ENCODE data around the gene KRT5. TPM values are rescaled to one million over a fixed set of nuclear protein-coding genes. Genes with fewer than 3 reads are reported as not detected.
A peak's percentile ranks its signal among the peaks of the same experiment; 100 is the strongest.

KRT5 gene
- polyA plus RNA-seq, 3 donors = 0.04 TPM; not detected in 2

DNA sequence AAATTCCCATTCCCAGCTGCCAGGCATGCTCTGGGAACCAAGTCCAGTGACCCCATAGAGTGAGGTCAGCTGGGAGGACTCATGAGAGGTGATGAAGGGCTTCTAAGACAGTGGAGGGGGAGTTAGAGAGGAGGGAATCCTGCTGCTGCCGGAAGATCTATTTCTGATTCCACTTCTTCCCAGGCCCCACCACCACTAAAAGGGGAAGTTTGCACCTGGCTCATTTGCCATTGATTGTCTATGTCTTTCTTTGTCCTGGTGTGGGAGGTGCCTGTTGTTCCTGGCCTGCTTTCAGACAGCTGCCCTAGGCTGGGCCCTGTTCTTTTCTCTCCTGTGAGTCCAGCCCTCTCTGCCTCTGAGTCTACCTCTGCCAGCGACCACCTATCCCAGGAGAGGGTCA lies 24.1 kb downstream of the KRT5 start:
- H3K27me3 Mint-ChIP-seq (ENCODE audit: low read depth in 3 of 3) = peaks cover 5 to 16% (median 13%) of the 10 kb centered on the region in 3 donors
- H3K27ac ChIP-seq (ENCODE audit: low read depth in 1 of 2, low read length in 2 of 2) = no peak overlapping the region
- intact Hi-C loops (cut with micrococcal nuclease) = no loop called here
- H3K4me3 Mint-ChIP-seq = no peak overlapping the region
- H3K27me3 ChIP-seq (ENCODE audit: control insufficient read depth in 2 of 2, insufficient read depth in 2 of 2, low read length in 2 of 2) = no peaks in the 10 kb centered on the region
- no peak overlapping the region for H3K9ac ChIP-seq (ENCODE audit: insufficient read depth, low read length, poor library complexity, severe bottlenecking)
- no peak overlapping the region for H2AFZ ChIP-seq (ENCODE audit: insufficient read depth, low read depth, low read length, poor library complexity, severe bottlenecking)
- TF ChIP-seq, protein P1, sequence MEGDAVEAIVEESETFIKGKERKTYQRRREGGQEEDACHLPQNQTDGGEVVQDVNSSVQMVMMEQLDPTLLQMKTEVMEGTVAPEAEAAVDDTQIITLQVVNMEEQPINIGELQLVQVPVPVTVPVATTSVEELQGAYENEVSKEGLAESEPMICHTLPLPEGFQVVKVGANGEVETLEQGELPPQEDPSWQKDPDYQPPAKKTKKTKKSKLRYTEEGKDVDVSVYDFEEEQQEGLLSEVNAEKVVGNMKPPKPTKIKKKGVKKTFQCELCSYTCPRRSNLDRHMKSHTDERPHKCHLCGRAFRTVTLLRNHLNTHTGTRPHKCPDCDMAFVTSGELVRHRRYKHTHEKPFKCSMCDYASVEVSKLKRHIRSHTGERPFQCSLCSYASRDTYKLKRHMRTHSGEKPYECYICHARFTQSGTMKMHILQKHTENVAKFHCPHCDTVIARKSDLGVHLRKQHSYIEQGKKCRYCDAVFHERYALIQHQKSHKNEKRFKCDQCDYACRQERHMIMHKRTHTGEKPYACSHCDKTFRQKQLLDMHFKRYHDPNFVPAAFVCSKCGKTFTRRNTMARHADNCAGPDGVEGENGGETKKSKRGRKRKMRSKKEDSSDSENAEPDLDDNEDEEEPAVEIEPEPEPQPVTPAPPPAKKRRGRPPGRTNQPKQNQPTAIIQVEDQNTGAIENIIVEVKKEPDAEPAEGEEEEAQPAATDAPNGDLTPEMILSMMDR (IDR thresholded peaks at IDR 0.05) = no peak
- no peaks in the 10 kb centered on the region for H3K9me3 ChIP-seq (replicated peaks in 1 of 2; ENCODE audit: control insufficient read depth in 1 of 2, insufficient read depth in 1 of 2, low read length in 2 of 2)
- H3K36me3 Mint-ChIP-seq = no peaks in the 10 kb centered on the region
- H4K20me1 ChIP-seq (ENCODE audit: insufficient read depth, low read length) = no peaks in the 10 kb centered on the region
- H3K4me1 Mint-ChIP-seq = peaks cover 20% of the 10 kb centered on the region
- H3K4me2 ChIP-seq (replicated peaks; ENCODE audit: extremely low read depth, low read length, poor library complexity, severe bottlenecking) = no peak overlapping the region
- H3K9me3 Mint-ChIP-seq = peaks cover 0 to 5% (median 0%) of the 10 kb centered on the region in 7 donors
- no CpG with 5 or more reads among the region's 2 CpGs for WGBS (ENCODE audit: insufficient coverage)
- H3K4me3 ChIP-seq (replicated peaks in 1 of 3; ENCODE audit: low read depth in 2 of 3, low read length in 3 of 3) = no peak overlapping the region
- no peaks in the 10 kb centered on the region for H3K36me3 ChIP-seq (replicated peaks in 1 of 2; ENCODE audit: control insufficient read depth in 1 of 2, insufficient read depth in 2 of 2, low read length in 2 of 2)
- H3K4me1 ChIP-seq (ENCODE audit: control insufficient read depth in 1 of 2, insufficient read depth in 2 of 2, low read length in 2 of 2) = peaks cover 9 to 18% of the 10 kb centered on the region in 2 donors
- no peak for DNase-seq
- no peak overlapping the region for H3K27ac Mint-ChIP-seq
- no peaks in the 10 kb centered on the region for H3K79me2 ChIP-seq (ENCODE audit: insufficient read depth, low read length)

DNA sequence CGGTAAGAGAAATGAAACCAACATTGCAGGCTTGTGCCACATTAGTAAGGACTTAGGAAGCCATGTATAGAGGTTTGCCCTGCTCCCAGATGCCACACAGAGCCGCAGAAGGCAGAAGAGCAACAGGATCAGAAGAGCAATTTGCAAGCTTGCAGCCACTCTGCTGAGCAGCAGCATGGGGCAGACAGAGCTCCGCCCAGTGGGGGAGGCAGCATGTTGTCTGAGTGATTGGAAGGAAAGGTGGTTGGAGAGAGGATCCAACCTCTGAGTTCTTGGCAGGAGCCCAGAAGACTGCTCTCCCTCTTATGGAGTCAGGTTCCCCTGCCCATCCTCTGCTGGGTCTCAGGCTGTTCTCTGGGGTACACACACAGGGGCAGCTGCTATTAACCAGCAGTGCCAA lies 24.8 kb downstream of the KRT5 start:
- H3K27ac ChIP-seq (ENCODE audit: low read depth in 1 of 2, low read length in 2 of 2) = no peak overlapping the region
- no peak for DNase-seq
- H3K4me1 ChIP-seq (ENCODE audit: control insufficient read depth in 1 of 2, insufficient read depth in 2 of 2, low read length in 2 of 2) = peaks cover 9 to 18% of the 10 kb centered on the region in 2 donors
- intact Hi-C loops (cut with micrococcal nuclease) = no loop called here
- no peaks in the 10 kb centered on the region for H3K36me3 Mint-ChIP-seq
- peaks cover 8 to 18% (median 15%) of the 10 kb centered on the region in 3 donors for H3K27me3 Mint-ChIP-seq (ENCODE audit: low read depth in 3 of 3)
- H3K9ac ChIP-seq (ENCODE audit: insufficient read depth, low read length, poor library complexity, severe bottlenecking) = peak overlapping the region; percentile 21
- H2AFZ ChIP-seq (ENCODE audit: insufficient read depth, low read depth, low read length, poor library complexity, severe bottlenecking) = peak overlapping the region; percentile 41
- H3K36me3 ChIP-seq (replicated peaks in 1 of 2; ENCODE audit: control insufficient read depth in 1 of 2, insufficient read depth in 2 of 2, low read length in 2 of 2) = no peaks in the 10 kb centered on the region
- TF ChIP-seq, protein P1 (IDR thresholded peaks at IDR 0.05) = no peak
- H3K9me3 Mint-ChIP-seq = peaks cover 0 to 1% (median 0%) of the 10 kb centered on the region in 7 donors
- 33% methylated on average over 3 of the region's 3 CpGs for WGBS (ENCODE audit: insufficient coverage)
- no peak overlapping the region for H3K4me3 ChIP-seq (replicated peaks in 1 of 3; ENCODE audit: low read depth in 2 of 3, low read length in 3 of 3)
- H3K27ac Mint-ChIP-seq = no peak overlapping the region
- H3K9me3 ChIP-seq (replicated peaks in 1 of 2; ENCODE audit: control insufficient read depth in 1 of 2, insufficient read depth in 1 of 2, low read length in 2 of 2) = no peaks in the 10 kb centered on the region
- H3K27me3 ChIP-seq (ENCODE audit: control insufficient read depth in 2 of 2, insufficient read depth in 2 of 2, low read length in 2 of 2) = no peaks in the 10 kb centered on the region
- H3K79me2 ChIP-seq (ENCODE audit: insufficient read depth, low read length) = no peaks in the 10 kb centered on the region
- H3K4me2 ChIP-seq (replicated peaks; ENCODE audit: extremely low read depth, low read length, poor library complexity, severe bottlenecking) = peak overlapping the region; percentile 5
- no peaks in the 10 kb centered on the region for H4K20me1 ChIP-seq (ENCODE audit: insufficient read depth, low read length)
- peaks cover 20% of the 10 kb centered on the region for H3K4me1 Mint-ChIP-seq
- H3K4me3 Mint-ChIP-seq = peak overlapping the region in 1 of 2 donors; percentile 19

Data from CD14-positive monocyte (primary cell).